ENCODE results near the gene KDM6A. TPM values are rescaled to one million over a fixed set of nuclear protein-coding genes. Genes with fewer than 3 reads are reported as not detected.
"Not testable (repeated sequence)": the region's sequence is repeated elsewhere in the genome, so short reads cannot be mapped to it uniquely, and the experiment has no call there.

KDM6A gene
- polyA plus RNA-seq, 1 donor from 2014 or later, result 25.1 TPM

DNA sequence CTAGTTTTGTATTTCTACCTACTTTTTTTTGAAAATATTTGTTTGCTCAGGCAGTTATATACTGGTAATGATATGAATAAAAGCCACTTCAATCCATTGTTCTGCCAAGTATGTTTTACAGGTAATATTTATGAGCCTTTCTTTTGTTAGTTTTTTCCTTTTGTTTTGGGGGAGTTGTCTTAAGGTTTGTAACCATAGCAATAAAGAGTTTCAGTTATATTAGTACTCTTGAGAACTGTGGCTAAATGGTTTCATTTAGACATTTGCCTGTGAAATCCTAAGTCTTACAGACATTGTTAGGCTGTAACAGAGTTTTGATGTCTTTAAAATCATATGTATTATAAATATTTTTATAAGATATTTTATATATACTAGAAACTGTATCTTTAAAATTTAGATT is 177.6 kb downstream of the KDM6A start:
- Histone ChIP-seq H3K36me3 (ENCODE audit: insufficient read depth, low read length) (no peaks in the 10 kb centered on the region), H3K79me2 (replicated peaks; ENCODE audit: insufficient read depth, low read length) (no peaks in the 10 kb centered on the region), H3K27ac (ENCODE audit: low read length) (no peak overlapping the region), H3F3A (ENCODE audit: insufficient read depth, low read length, poor library complexity, severe bottlenecking) (no peaks in the 10 kb centered on the region), H3K9me3 (ENCODE audit: low read length) (no peaks in the 10 kb centered on the region), H4K20me1 (ENCODE audit: insufficient read depth) (no peaks in the 10 kb centered on the region), H3K4me3 (ENCODE audit: low read length) (no peak overlapping the region), H2AFZ (ENCODE audit: low read depth, low read length) (no peak overlapping the region), H3K9me2 (ENCODE audit: insufficient read depth, low read length) (no peaks in the 10 kb centered on the region), H3K9ac (ENCODE audit: low read length) (no peak overlapping the region), H3K27me3 (ENCODE audit: insufficient read depth, low read depth, low read length) (no peaks in the 10 kb centered on the region), H3K4me2 (ENCODE audit: low read length) (no peak overlapping the region)
- TF ChIP-seq, protein P1, sequence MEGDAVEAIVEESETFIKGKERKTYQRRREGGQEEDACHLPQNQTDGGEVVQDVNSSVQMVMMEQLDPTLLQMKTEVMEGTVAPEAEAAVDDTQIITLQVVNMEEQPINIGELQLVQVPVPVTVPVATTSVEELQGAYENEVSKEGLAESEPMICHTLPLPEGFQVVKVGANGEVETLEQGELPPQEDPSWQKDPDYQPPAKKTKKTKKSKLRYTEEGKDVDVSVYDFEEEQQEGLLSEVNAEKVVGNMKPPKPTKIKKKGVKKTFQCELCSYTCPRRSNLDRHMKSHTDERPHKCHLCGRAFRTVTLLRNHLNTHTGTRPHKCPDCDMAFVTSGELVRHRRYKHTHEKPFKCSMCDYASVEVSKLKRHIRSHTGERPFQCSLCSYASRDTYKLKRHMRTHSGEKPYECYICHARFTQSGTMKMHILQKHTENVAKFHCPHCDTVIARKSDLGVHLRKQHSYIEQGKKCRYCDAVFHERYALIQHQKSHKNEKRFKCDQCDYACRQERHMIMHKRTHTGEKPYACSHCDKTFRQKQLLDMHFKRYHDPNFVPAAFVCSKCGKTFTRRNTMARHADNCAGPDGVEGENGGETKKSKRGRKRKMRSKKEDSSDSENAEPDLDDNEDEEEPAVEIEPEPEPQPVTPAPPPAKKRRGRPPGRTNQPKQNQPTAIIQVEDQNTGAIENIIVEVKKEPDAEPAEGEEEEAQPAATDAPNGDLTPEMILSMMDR (IDR thresholded peaks at IDR 0.05; ENCODE audit: poor library complexity, severe bottlenecking), result no peak
- TF ChIP-seq EZH2 (IDR thresholded peaks at IDR 0.05; ENCODE audit: borderline replicate concordance, insufficient read depth, low read length, poor library complexity, severe bottlenecking), result no peak
- TF ChIP-seq MXI1 (conservative IDR thresholded peaks at IDR 0.05; ENCODE audit: poor library complexity, severe bottlenecking), result no peak
- TF ChIP-seq EP300 (conservative IDR thresholded peaks at IDR 0.05; ENCODE audit: poor library complexity, severe bottlenecking), result no peak
- TF ChIP-seq POLR2AphosphoS5 (IDR thresholded peaks at IDR 0.05), result no peak
- no peak for TF ChIP-seq TAF1 (IDR thresholded peaks at IDR 0.05; ENCODE audit: low read depth)
- no peak for TF ChIP-seq SMC3 (conservative IDR thresholded peaks at IDR 0.05; ENCODE audit: poor library complexity)
- TF ChIP-seq RAD21 (conservative IDR thresholded peaks at IDR 0.05), result no peak
- TF ChIP-seq, protein P2, sequence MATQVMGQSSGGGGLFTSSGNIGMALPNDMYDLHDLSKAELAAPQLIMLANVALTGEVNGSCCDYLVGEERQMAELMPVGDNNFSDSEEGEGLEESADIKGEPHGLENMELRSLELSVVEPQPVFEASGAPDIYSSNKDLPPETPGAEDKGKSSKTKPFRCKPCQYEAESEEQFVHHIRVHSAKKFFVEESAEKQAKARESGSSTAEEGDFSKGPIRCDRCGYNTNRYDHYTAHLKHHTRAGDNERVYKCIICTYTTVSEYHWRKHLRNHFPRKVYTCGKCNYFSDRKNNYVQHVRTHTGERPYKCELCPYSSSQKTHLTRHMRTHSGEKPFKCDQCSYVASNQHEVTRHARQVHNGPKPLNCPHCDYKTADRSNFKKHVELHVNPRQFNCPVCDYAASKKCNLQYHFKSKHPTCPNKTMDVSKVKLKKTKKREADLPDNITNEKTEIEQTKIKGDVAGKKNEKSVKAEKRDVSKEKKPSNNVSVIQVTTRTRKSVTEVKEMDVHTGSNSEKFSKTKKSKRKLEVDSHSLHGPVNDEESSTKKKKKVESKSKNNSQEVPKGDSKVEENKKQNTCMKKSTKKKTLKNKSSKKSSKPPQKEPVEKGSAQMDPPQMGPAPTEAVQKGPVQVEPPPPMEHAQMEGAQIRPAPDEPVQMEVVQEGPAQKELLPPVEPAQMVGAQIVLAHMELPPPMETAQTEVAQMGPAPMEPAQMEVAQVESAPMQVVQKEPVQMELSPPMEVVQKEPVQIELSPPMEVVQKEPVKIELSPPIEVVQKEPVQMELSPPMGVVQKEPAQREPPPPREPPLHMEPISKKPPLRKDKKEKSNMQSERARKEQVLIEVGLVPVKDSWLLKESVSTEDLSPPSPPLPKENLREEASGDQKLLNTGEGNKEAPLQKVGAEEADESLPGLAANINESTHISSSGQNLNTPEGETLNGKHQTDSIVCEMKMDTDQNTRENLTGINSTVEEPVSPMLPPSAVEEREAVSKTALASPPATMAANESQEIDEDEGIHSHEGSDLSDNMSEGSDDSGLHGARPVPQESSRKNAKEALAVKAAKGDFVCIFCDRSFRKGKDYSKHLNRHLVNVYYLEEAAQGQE (IDR thresholded peaks at IDR 0.05; ENCODE audit: borderline replicate concordance), result no peak

DNA sequence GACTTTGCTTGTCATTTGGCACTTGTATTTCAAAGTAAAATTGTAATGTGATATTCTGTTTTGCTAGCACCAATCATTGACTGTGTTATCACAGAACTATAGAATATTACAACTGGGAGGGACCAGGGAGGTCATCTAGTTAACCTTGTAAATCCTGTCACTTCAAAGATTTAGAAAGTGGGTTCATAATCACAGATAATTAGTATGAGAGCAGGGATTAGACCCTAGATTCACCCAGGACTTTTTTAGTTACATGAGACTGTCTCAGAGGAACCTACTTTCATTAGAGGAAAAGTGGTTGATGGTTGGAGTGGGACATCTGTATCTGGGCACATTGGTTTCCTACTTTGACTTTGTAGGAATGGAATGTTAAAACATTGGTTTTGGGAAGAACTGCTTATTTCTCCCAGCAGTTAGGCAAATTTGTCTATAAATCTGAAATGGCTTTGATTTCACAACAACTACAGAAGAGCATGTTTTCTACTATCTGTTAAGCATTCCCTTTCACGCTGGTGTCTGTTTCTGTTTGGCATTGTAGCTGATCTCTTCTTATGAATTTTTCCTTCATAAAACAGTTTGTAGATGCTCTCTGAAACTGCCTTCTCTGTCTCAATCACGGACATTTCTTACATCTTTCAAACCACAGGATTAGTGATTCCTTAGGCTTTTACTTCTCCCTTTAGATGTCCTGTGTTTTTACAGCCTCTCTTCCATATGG is 183.6 kb downstream of the KDM6A start:
- no peak overlapping the region for H3K9ac ChIP-seq (ENCODE audit: low read length)
- no peak overlapping the region for H3K4me3 ChIP-seq (ENCODE audit: low read length)
- H3F3A ChIP-seq (ENCODE audit: insufficient read depth, low read length, poor library complexity, severe bottlenecking), result no peaks in the 10 kb centered on the region
- no peaks in the 10 kb centered on the region for H3K9me2 ChIP-seq (ENCODE audit: insufficient read depth, low read length)
- H3K36me3 ChIP-seq (ENCODE audit: insufficient read depth, low read length), result no peaks in the 10 kb centered on the region
- H3K9me3 ChIP-seq (ENCODE audit: low read length), result no peaks in the 10 kb centered on the region
- TF ChIP-seq RAD21 (conservative IDR thresholded peaks at IDR 0.05) (no peak), TAF1 (IDR thresholded peaks at IDR 0.05; ENCODE audit: low read depth) (no peak), EP300 (conservative IDR thresholded peaks at IDR 0.05; ENCODE audit: poor library complexity, severe bottlenecking) (no peak), EZH2 (IDR thresholded peaks at IDR 0.05; ENCODE audit: borderline replicate concordance, insufficient read depth, low read length, poor library complexity, severe bottlenecking) (no peak), MXI1 (conservative IDR thresholded peaks at IDR 0.05; ENCODE audit: poor library complexity, severe bottlenecking) (no peak), POLR2AphosphoS5 (IDR thresholded peaks at IDR 0.05) (no peak), SMC3 (conservative IDR thresholded peaks at IDR 0.05; ENCODE audit: poor library complexity) (no peak)
- TF ChIP-seq, protein P2 (IDR thresholded peaks at IDR 0.05; ENCODE audit: borderline replicate concordance), result no peak
- TF ChIP-seq, protein P1 (IDR thresholded peaks at IDR 0.05; ENCODE audit: poor library complexity, severe bottlenecking), result no peak
- no peaks in the 10 kb centered on the region for H3K79me2 ChIP-seq (replicated peaks; ENCODE audit: insufficient read depth, low read length)
- no peak overlapping the region for H2AFZ ChIP-seq (ENCODE audit: low read depth, low read length)
- H3K27ac ChIP-seq (ENCODE audit: low read length), result no peak overlapping the region
- no peak overlapping the region for H3K4me2 ChIP-seq (ENCODE audit: low read length)
- no peaks in the 10 kb centered on the region for H3K27me3 ChIP-seq (ENCODE audit: insufficient read depth, low read depth, low read length)
- no peaks in the 10 kb centered on the region for H4K20me1 ChIP-seq (ENCODE audit: insufficient read depth)

DNA sequence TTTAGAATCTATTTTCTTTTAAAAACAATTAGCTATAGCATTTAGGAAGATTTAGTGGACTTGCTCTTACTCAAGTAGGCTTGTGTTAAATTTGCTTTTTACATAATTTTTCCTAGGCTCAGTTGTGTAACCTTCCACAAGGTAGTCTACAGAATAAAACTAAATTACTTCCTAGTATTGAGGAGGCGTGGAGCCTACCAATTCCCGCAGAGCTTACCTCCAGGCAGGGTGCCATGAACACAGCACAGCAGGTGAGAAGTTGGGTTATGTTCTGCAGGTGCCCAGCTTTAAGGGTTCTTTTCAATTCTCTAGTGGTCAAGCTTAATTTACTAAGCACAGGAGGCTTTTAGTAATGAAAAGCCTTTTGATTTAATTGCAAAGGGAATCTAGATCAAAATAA is 186.9 kb downstream of the KDM6A start:
- not testable (repeated sequence) for H3K27me3 ChIP-seq (ENCODE audit: insufficient read depth, low read depth, low read length); H3K4me3 ChIP-seq (ENCODE audit: low read length); H3K4me2 ChIP-seq (ENCODE audit: low read length); H3K9me2 ChIP-seq (ENCODE audit: insufficient read depth, low read length); H2AFZ ChIP-seq (ENCODE audit: low read depth, low read length); H4K20me1 ChIP-seq (ENCODE audit: insufficient read depth); H3K36me3 ChIP-seq (ENCODE audit: insufficient read depth, low read length); H3K79me2 ChIP-seq (replicated peaks; ENCODE audit: insufficient read depth, low read length); H3K9me3 ChIP-seq (ENCODE audit: low read length); H3K9ac ChIP-seq (ENCODE audit: low read length); H3F3A ChIP-seq (ENCODE audit: insufficient read depth, low read length, poor library complexity, severe bottlenecking); H3K27ac ChIP-seq (ENCODE audit: low read length)

Measured in neural cell (in vitro differentiated cells).